Effector memory CD8-positive, alpha-beta T cell (primary cell): ENCODE results near the gene GPR32.
"Not testable (repeated sequence)": the region's sequence is repeated elsewhere in the genome, so short reads cannot be mapped to it uniquely, and the experiment has no call there.

Experiments used
- ATAC-seq: fragments of 150-1000 bp; cut with Tn5 transposase; replicated peaks from 2 replicates; pipeline ENCODE4 v1.10.0; 2021; ENCODE audit warnings: mild to moderate bottlenecking, moderate library complexity
- DNase-seq, 3 experiments: peaks; one replicate each; pipeline ENCODE4 v3.0.0; 2021
- H3K27ac Mint-ChIP-seq, 2 donors: one replicate each; pipeline ENCODE4 v1.8.0; 2022; ENCODE audit warnings: mild to moderate bottlenecking in 2 of 2, mixed read lengths in 2 of 2, moderate library complexity in 2 of 2
- H3K27me3 Mint-ChIP-seq, 2 donors: one replicate each; pipeline ENCODE4 v1.8.0; 2022; ENCODE audit warnings: mixed read lengths in 2 of 2
- H3K36me3 Mint-ChIP-seq: one replicate; pipeline ENCODE4 v1.8.0; 2022; ENCODE audit warnings: mild to moderate bottlenecking, moderate library complexity, mixed read lengths; ENCODE audit not compliant: insufficient read depth
- H3K4me1 Mint-ChIP-seq, 2 donors: one replicate each; pipeline ENCODE4 v1.8.0; 2022; ENCODE audit warnings: low read depth in 2 of 2, mixed read lengths in 2 of 2
- H3K4me3 Mint-ChIP-seq, 2 donors: one replicate each; pipeline ENCODE4 v1.8.0; 2022; ENCODE audit warnings: mild to moderate bottlenecking in 2 of 2, mixed read lengths in 2 of 2, moderate library complexity in 2 of 2
- H3K9me3 Mint-ChIP-seq, 2 donors: one replicate each; pipeline ENCODE4 v1.8.0; 2022; ENCODE audit warnings: mixed read lengths in 2 of 2

Gene GPR32

GRCh38 chr19:50778906-50779430, 8.7 kb downstream of the GPR32 start:
- peaks cover 9% of the 10 kb centered on the region for H3K36me3 Mint-ChIP-seq
- no peak for ATAC-seq
- H3K4me1 Mint-ChIP-seq: peaks cover 8 to 11% of the 10 kb centered on the region in 2 donors
- H3K4me3 Mint-ChIP-seq: no peak overlapping the region
- no peaks in the 10 kb centered on the region for H3K9me3 Mint-ChIP-seq
- H3K27me3 Mint-ChIP-seq: peaks cover 74 to 89% of the 10 kb centered on the region in 2 donors
- DNase-seq: no peak
- H3K27ac Mint-ChIP-seq: no peak overlapping the region

DNA sequence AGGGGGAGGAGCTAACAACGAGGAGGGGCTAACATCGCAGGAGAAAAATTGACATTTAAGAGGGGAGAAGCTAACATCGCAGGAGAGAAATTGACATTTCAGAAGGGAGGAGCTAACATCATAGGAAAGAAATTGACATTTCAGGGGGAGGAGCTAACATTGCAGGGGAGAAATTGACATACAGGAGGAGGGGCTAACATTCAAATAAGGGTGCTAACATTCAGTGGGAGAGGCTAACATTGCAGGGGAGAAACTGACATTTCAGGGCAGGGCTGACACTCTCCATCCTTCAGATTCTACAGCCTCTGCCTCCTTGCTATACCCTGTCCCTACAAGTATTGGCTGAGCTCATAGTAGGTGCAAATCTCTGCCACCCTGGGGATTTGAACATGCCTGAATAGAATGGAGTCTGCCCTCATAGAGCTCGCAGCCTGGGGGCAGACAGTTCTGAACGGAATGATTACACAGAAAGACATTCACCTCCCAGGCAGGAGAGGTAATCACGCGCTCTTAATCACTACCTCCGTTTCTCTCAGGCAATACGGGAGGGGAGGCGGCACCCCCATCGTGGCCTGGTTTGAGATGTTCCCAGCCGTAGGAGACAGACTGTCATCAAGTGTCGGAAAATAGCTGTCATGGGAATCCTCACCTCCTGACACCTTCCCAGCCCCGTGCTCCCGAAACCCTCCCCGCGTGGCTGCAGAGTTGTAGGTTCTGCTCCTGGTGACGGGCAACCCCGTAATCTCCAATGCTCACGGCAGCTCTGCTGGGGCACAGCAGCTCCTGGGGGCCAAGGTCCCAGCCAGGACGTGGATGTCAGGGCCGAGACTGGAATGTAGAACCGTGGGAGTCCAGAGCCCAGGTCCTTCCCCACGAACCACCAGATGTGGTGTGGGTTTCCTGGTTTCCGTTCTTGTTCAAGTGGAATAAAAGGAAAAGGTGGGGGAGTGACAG, 9.5 kb downstream of the GPR32 start:
- no peak for ATAC-seq
- H3K36me3 Mint-ChIP-seq: peaks cover 9% of the 10 kb centered on the region

GRCh38 chr19:50780753-50781435, 10.6 kb downstream of the GPR32 start:
- H3K9me3 Mint-ChIP-seq: no peaks in the 10 kb centered on the region
- H3K4me1 Mint-ChIP-seq: peaks cover 8 to 11% of the 10 kb centered on the region in 2 donors
- DNase-seq: no peak
- no peak overlapping the region for H3K4me3 Mint-ChIP-seq
- H3K36me3 Mint-ChIP-seq: peaks cover 10% of the 10 kb centered on the region
- no peak overlapping the region for H3K27ac Mint-ChIP-seq
- peaks cover 68 to 70% of the 10 kb centered on the region in 2 donors for H3K27me3 Mint-ChIP-seq
- ATAC-seq: no peak

More for the DNA sequence above, 9.5 kb downstream of the GPR32 start:
- Mint-ChIP-seq H3K27me3 (peaks cover 74 to 81% of the 10 kb centered on the region in 2 donors), H3K4me1 (peaks cover 8 to 11% of the 10 kb centered on the region in 2 donors), H3K9me3 (no peaks in the 10 kb centered on the region), H3K4me3 (no peak overlapping the region), H3K27ac (no peak overlapping the region)
- no peak for DNase-seq

GRCh38 chr19:50783848-50784152, 13.5 kb downstream of the GPR32 start:
- peak overlapping the region in 1 of 2 donors; percentile 21 for H3K4me3 Mint-ChIP-seq
- DNase-seq, H3K4me1 Mint-ChIP-seq, H3K9me3 Mint-ChIP-seq, ATAC-seq: not testable (repeated sequence)
- peaks cover 13% of the 10 kb centered on the region for H3K36me3 Mint-ChIP-seq
- peak overlapping the region in 1 of 2 donors; percentile 60 for H3K27ac Mint-ChIP-seq
- H3K27me3 Mint-ChIP-seq: peaks cover 44 to 45% of the 10 kb centered on the region in 2 donors

DNA sequence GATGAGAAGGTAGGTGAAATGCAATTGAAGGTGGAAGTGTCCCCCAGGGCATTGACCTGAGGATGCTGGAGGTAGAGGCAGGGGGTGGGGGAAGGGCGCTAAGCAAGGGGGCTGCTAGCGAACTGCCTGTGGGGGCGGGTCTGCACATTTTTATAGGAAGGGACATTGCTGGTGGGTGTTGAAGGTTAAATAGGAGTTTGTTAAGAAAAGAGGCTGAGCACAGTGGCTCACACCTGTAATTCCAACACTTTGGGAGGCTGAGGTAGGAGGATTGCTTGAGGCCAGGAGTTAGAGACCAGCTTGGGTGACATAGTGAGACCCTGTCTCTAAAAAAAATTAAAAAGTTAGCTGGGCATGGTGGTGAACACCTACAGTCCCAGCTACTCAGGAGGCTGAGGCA, 14.4 kb downstream of the GPR32 start:
- no peak overlapping the region for H3K4me3 Mint-ChIP-seq
- peaks cover 35 to 36% of the 10 kb centered on the region in 2 donors for H3K27me3 Mint-ChIP-seq
- H3K9me3 Mint-ChIP-seq: no peaks in the 10 kb centered on the region
- ATAC-seq (no peak), DNase-seq (no peak)
- peaks cover 6% of the 10 kb centered on the region in 2 donors for H3K4me1 Mint-ChIP-seq
- H3K27ac Mint-ChIP-seq: peak overlapping the region in 1 of 2 donors; percentile 39
- H3K36me3 Mint-ChIP-seq: peaks cover 13% of the 10 kb centered on the region

DNA sequence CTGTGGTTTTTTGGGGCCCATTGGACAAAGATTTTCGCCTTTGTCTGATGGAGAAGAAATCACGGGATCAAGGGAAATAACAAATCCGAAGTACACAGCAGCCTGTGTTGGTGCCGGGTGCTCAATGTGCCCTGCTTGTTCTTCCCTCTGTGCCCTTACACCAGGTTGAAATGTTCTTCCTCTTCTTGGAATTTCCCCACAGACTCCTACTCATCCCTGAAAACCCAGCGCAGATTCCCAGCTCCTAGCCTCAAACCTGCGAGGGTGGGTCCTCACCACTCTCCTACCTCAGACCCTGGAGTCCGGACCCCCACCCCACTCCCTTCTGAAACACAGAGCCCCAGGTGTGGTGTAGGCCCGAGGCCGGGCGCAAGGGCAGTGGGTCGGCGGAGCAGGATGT, 15.1 kb downstream of the GPR32 start:
- peaks cover 29 to 30% of the 10 kb centered on the region in 2 donors for H3K27me3 Mint-ChIP-seq
- peaks cover 13% of the 10 kb centered on the region for H3K36me3 Mint-ChIP-seq
- ATAC-seq (no peak), DNase-seq (no peak)
- H3K9me3 Mint-ChIP-seq: no peaks in the 10 kb centered on the region
- H3K4me3 Mint-ChIP-seq: no peak overlapping the region
- H3K4me1 Mint-ChIP-seq: peaks cover 6% of the 10 kb centered on the region in 2 donors
- no peak overlapping the region for H3K27ac Mint-ChIP-seq

GRCh38 chr19:50790396-50790795, 20.1 kb downstream of the GPR32 start, which contains the start of gene ACP4:
Gene ACP4, plus strand, starts transcription at chr19:50790415. Its CDS starts 0 bp downstream, at chr19:50790415.
- no peaks in the 10 kb centered on the region for H3K9me3 Mint-ChIP-seq
- H3K36me3 Mint-ChIP-seq: peaks cover 12% of the 10 kb centered on the region
- H3K27ac Mint-ChIP-seq: peak within 1 kb of the TSS in 1 of 2 donors; percentile 25
- H3K4me1 Mint-ChIP-seq: peaks cover 3 to 4% of the 10 kb centered on the region in 2 donors
- DNase-seq (no peak), ATAC-seq (no peak)
- no peak within 1 kb of the TSS for H3K4me3 Mint-ChIP-seq
- H3K27me3 Mint-ChIP-seq: no peaks in the 10 kb centered on the region

DNA sequence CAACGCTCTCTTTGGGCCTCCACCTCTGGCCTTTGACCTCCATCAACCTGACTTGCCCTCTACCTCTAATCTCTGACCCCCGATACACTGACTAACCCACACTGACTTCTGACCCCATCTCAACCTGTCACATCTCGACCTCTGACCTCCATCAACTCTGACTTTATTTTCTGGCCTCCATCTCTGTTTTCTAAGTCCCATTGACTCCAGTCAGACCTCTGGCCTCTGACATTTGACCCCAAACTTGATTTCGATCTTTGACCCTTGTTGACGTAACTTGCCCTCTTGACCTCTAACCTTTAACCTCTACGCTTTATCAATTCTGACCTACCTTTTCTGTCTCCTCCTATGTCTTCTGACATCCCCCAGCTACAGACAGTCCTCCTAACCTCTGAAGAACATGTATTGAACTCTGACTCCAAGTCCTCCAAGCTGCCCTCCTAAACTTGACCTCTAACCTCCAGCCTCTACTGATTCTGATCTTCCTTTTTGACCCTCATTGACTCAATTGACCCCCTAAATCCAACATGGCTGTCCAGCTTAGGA, 20.7 kb downstream of the GPR32 start:
- no peaks in the 10 kb centered on the region for H3K27me3 Mint-ChIP-seq
- peaks cover 3 to 4% of the 10 kb centered on the region in 2 donors for H3K4me1 Mint-ChIP-seq
- H3K4me3 Mint-ChIP-seq: no peak overlapping the region
- H3K27ac Mint-ChIP-seq: no peak overlapping the region
- no peak for DNase-seq
- peaks cover 11% of the 10 kb centered on the region for H3K36me3 Mint-ChIP-seq
- ATAC-seq: no peak
- H3K9me3 Mint-ChIP-seq: no peaks in the 10 kb centered on the region

- no peak overlapping the region for H3K4me3 Mint-ChIP-seq
- DNase-seq (no peak), ATAC-seq (no peak)
- H3K9me3 Mint-ChIP-seq: no peaks in the 10 kb centered on the region
- H3K27ac Mint-ChIP-seq: no peak overlapping the region
- peaks cover 15% of the 10 kb centered on the region for H3K36me3 Mint-ChIP-seq
- no peaks in the 10 kb centered on the region for H3K27me3 Mint-ChIP-seq
- H3K4me1 Mint-ChIP-seq: peaks cover 3 to 4% of the 10 kb centered on the region in 2 donors
Observed at GRCh38 chr19:50791594-50792271, 21.5 kb downstream of the GPR32 start.

DNA sequence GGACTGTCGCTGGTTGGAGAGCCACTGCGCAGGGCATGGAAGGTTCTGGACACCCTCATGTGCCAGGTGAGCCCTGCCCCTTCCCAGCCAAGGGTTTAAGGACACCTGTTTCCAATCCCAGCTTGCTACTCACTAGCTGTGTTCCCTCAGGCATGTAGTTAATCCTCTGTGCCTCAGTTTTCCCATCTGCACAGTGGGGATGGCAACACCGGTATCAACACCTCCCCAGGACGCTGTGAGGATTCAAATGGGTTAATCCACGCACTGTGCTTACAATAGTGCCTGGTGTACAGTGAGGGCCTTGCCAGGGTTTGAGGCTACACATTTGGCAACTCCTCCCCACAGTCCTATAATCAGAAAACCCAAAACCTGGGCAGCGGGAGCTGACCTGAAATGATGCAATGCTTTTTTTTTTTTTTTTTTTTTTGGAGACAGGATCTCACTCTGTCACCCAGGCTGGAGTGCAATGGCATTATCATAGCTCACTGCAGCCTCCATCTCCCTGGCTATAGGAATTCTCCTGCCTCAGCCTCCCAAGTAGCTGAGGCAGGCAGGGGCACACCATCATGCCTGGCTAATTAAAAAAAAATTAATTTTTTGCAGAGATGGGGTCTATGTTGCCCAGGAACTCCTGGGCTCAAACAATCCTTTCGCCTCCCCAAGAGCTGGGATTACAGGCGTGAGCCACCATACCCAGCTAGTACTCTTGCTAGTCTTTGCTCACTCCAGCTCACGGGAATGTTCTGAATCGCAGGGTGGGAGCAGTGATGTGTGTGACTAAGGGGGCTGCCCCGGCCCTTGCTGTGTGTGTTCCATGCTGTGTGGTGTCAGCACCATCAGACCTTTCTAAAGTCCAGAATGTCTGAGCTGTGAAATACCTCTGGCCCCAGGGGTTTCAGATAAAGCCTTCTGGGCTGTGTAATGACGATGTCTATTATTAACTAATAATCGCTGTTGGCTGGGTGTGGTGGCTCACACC, 22.3 kb downstream of the GPR32 start:
- H3K27ac Mint-ChIP-seq: peak overlapping the region in 1 of 2 donors; percentile 41
- no peak for DNase-seq

GRCh38 chr19:50793558-50794065, 23.3 kb downstream of the GPR32 start:
- ATAC-seq: no peak
- peak overlapping the region in 1 of 2 donors; percentile 67 for H3K27ac Mint-ChIP-seq

More for the DNA sequence above, 22.3 kb downstream of the GPR32 start:
- ATAC-seq: no peak
- peaks cover 22% of the 10 kb centered on the region for H3K36me3 Mint-ChIP-seq
- H3K27me3 Mint-ChIP-seq: no peaks in the 10 kb centered on the region
- H3K4me1 Mint-ChIP-seq: peaks cover 3 to 4% of the 10 kb centered on the region in 2 donors
- H3K9me3 Mint-ChIP-seq: no peaks in the 10 kb centered on the region
- H3K4me3 Mint-ChIP-seq: no peak overlapping the region

More at GRCh38 chr19:50793558-50794065, 23.3 kb downstream of the GPR32 start:
- H3K4me3 Mint-ChIP-seq: no peak overlapping the region
- no peak for DNase-seq
- no peaks in the 10 kb centered on the region for H3K9me3 Mint-ChIP-seq
- H3K27me3 Mint-ChIP-seq: no peaks in the 10 kb centered on the region
- peaks cover 25% of the 10 kb centered on the region for H3K36me3 Mint-ChIP-seq
- peaks cover 3 to 4% of the 10 kb centered on the region in 2 donors for H3K4me1 Mint-ChIP-seq
